Measurements from ENCODE around the gene RPP25L.

Gene RPP25L

GRCh38 chr9:34629491-34629808 is 17.6 kb upstream of the RPP25L start:
- Histone ChIP-seq H3K4me1 (ENCODE audit: control insufficient read depth in 5 of 5, insufficient read depth in 5 of 5, low read length in 5 of 5) (peaks cover 0 to 14% (median 12%) of the 10 kb centered on the region in 5 donors), H3K9me3 (ENCODE audit: control insufficient read depth in 5 of 5, low read length in 5 of 5) (no peaks in the 10 kb centered on the region), H3K36me3 (ENCODE audit: control insufficient read depth in 5 of 5, insufficient read depth in 5 of 5, low read length in 5 of 5) (no peaks in the 10 kb centered on the region), H3K9ac (ENCODE audit: low read length in 5 of 5) (no peak overlapping the region), H3K27ac (ENCODE audit: low read depth, low read length) (no peak overlapping the region), H3K27me3 (ENCODE audit: control insufficient read depth in 5 of 5, insufficient read depth in 4 of 5, low read length in 5 of 5) (peaks cover 47 to 60% (median 57%) of the 10 kb centered on the region in 5 donors), H3K4me3 (ENCODE audit: low read depth in 1 of 5, low read length in 5 of 5) (peak overlapping the region; percentile 20 to 54 (median 50))

- peaks cover 48 to 66% (median 63%) of the 10 kb centered on the region in 5 donors for H3K27me3 ChIP-seq (ENCODE audit: control insufficient read depth in 5 of 5, insufficient read depth in 4 of 5, low read length in 5 of 5)
- peak within 1 kb of the TSS; percentile 20 to 54 (median 50) for H3K4me3 ChIP-seq (ENCODE audit: low read depth in 1 of 5, low read length in 5 of 5)
- H3K9ac ChIP-seq (ENCODE audit: low read length in 5 of 5), result peak within 1 kb of the TSS in 1 of 5 donors; percentile 56
- no peaks in the 10 kb centered on the region for H3K9me3 ChIP-seq (ENCODE audit: control insufficient read depth in 5 of 5, low read length in 5 of 5)
- H3K27ac ChIP-seq (ENCODE audit: low read depth, low read length), result no peak within 1 kb of the TSS
- no peaks in the 10 kb centered on the region for H3K36me3 ChIP-seq (ENCODE audit: control insufficient read depth in 5 of 5, insufficient read depth in 5 of 5, low read length in 5 of 5)
- H3K4me1 ChIP-seq (ENCODE audit: control insufficient read depth in 5 of 5, insufficient read depth in 5 of 5, low read length in 5 of 5), result peaks cover 0 to 15% (median 11%) of the 10 kb centered on the region in 5 donors
These were observed 17.0 kb upstream of the RPP25L start, which contains the start of gene ARID3C for GRCh38 chr9:34628656-34629490. Gene ARID3C, minus strand, starts transcription at chr9:34629066. Its CDS starts 1,052 bp downstream, at chr9:34628014.

GRCh38 chr9:34627716-34628655 is 16.1 kb upstream of the RPP25L start:
- peaks cover 53 to 73% (median 71%) of the 10 kb centered on the region in 5 donors for H3K27me3 ChIP-seq (ENCODE audit: control insufficient read depth in 5 of 5, insufficient read depth in 4 of 5, low read length in 5 of 5)

GRCh38 chr9:34625186-34625486 is 13.2 kb upstream of the RPP25L start:
- no peak overlapping the region for H3K9ac ChIP-seq (ENCODE audit: low read length in 5 of 5)
- peaks cover 0 to 32% (median 23%) of the 10 kb centered on the region in 5 donors for H3K4me1 ChIP-seq (ENCODE audit: control insufficient read depth in 5 of 5, insufficient read depth in 5 of 5, low read length in 5 of 5)
- peaks cover 64 to 80% (median 76%) of the 10 kb centered on the region in 5 donors for H3K27me3 ChIP-seq (ENCODE audit: control insufficient read depth in 5 of 5, insufficient read depth in 4 of 5, low read length in 5 of 5)
- H3K4me3 ChIP-seq (ENCODE audit: low read depth in 1 of 5, low read length in 5 of 5), result no peak overlapping the region
- no peaks in the 10 kb centered on the region for H3K36me3 ChIP-seq (ENCODE audit: control insufficient read depth in 5 of 5, insufficient read depth in 5 of 5, low read length in 5 of 5)
- H3K27ac ChIP-seq (ENCODE audit: low read depth, low read length), result no peak overlapping the region
- no peaks in the 10 kb centered on the region for H3K9me3 ChIP-seq (ENCODE audit: control insufficient read depth in 5 of 5, low read length in 5 of 5)

More at GRCh38 chr9:34627716-34628655, 16.1 kb upstream of the RPP25L start:
- H3K27ac ChIP-seq (ENCODE audit: low read depth, low read length), result no peak overlapping the region
- peak overlapping the region in 3 of 5 donors; percentile 36 to 53 (median 47) for H3K4me3 ChIP-seq (ENCODE audit: low read depth in 1 of 5, low read length in 5 of 5)
- no peaks in the 10 kb centered on the region for H3K9me3 ChIP-seq (ENCODE audit: control insufficient read depth in 5 of 5, low read length in 5 of 5)
- no peaks in the 10 kb centered on the region for H3K36me3 ChIP-seq (ENCODE audit: control insufficient read depth in 5 of 5, insufficient read depth in 5 of 5, low read length in 5 of 5)
- peak overlapping the region in 1 of 5 donors; percentile 56 for H3K9ac ChIP-seq (ENCODE audit: low read length in 5 of 5)
- H3K4me1 ChIP-seq (ENCODE audit: control insufficient read depth in 5 of 5, insufficient read depth in 5 of 5, low read length in 5 of 5), result peaks cover 0 to 23% (median 16%) of the 10 kb centered on the region in 5 donors

GRCh38 chr9:34624475-34625185 is 12.7 kb upstream of the RPP25L start:
- H3K9ac ChIP-seq (ENCODE audit: low read length in 5 of 5), result no peak overlapping the region
- no peaks in the 10 kb centered on the region for H3K36me3 ChIP-seq (ENCODE audit: control insufficient read depth in 5 of 5, insufficient read depth in 5 of 5, low read length in 5 of 5)
- no peaks in the 10 kb centered on the region for H3K9me3 ChIP-seq (ENCODE audit: control insufficient read depth in 5 of 5, low read length in 5 of 5)
- H3K27ac ChIP-seq (ENCODE audit: low read depth, low read length), result no peak overlapping the region
- no peak overlapping the region for H3K4me3 ChIP-seq (ENCODE audit: low read depth in 1 of 5, low read length in 5 of 5)
- peaks cover 63 to 75% (median 73%) of the 10 kb centered on the region in 5 donors for H3K27me3 ChIP-seq (ENCODE audit: control insufficient read depth in 5 of 5, insufficient read depth in 4 of 5, low read length in 5 of 5)
- peaks cover 3 to 37% (median 28%) of the 10 kb centered on the region in 5 donors for H3K4me1 ChIP-seq (ENCODE audit: control insufficient read depth in 5 of 5, insufficient read depth in 5 of 5, low read length in 5 of 5)

- Histone ChIP-seq H3K27me3 (ENCODE audit: control insufficient read depth in 5 of 5, insufficient read depth in 4 of 5, low read length in 5 of 5) (peaks cover 55 to 67% (median 65%) of the 10 kb centered on the region in 5 donors), H3K36me3 (ENCODE audit: control insufficient read depth in 5 of 5, insufficient read depth in 5 of 5, low read length in 5 of 5) (peaks cover 0 to 1% (median 0%) of the 10 kb centered on the region in 5 donors), H3K4me1 (ENCODE audit: control insufficient read depth in 5 of 5, insufficient read depth in 5 of 5, low read length in 5 of 5) (peaks cover 5 to 35% (median 26%) of the 10 kb centered on the region in 5 donors), H3K9ac (ENCODE audit: low read length in 5 of 5) (no peak overlapping the region), H3K4me3 (ENCODE audit: low read depth in 1 of 5, low read length in 5 of 5) (no peak overlapping the region), H3K9me3 (ENCODE audit: control insufficient read depth in 5 of 5, low read length in 5 of 5) (no peaks in the 10 kb centered on the region), H3K27ac (ENCODE audit: low read depth, low read length) (no peak overlapping the region)
These were observed 11.7 kb upstream of the RPP25L start for GRCh38 chr9:34623374-34624235.

GRCh38 chr9:34620061-34620994 is 8.4 kb upstream of the RPP25L start, which contains the start of gene DCTN3:
Gene DCTN3, minus strand, starts transcription at chr9:34620495. Its CDS starts 31 bp downstream, at chr9:34620464.
- Histone ChIP-seq H3K36me3 (ENCODE audit: control insufficient read depth in 5 of 5, insufficient read depth in 5 of 5, low read length in 5 of 5) (peaks cover 6 to 34% (median 29%) of the 10 kb centered on the region in 5 donors), H3K27ac (ENCODE audit: low read depth, low read length) (no peak within 1 kb of the TSS), H3K9ac (ENCODE audit: low read length in 5 of 5) (peak within 1 kb of the TSS; percentile 64 to 87 (median 86))

GRCh38 chr9:34615132-34615531 is 3.2 kb upstream of the RPP25L start:
- H3K36me3 ChIP-seq (ENCODE audit: control insufficient read depth in 5 of 5, insufficient read depth in 5 of 5, low read length in 5 of 5), result peaks cover 6 to 54% (median 47%) of the 10 kb centered on the region in 5 donors

More at GRCh38 chr9:34620061-34620994, 8.4 kb upstream of the RPP25L start, which contains the start of gene DCTN3:
- Histone ChIP-seq H3K4me1 (ENCODE audit: control insufficient read depth in 5 of 5, insufficient read depth in 5 of 5, low read length in 5 of 5) (peaks cover 5 to 30% (median 21%) of the 10 kb centered on the region in 5 donors), H3K4me3 (ENCODE audit: low read depth in 1 of 5, low read length in 5 of 5) (peak within 1 kb of the TSS; percentile 75 to 92 (median 90)), H3K27me3 (ENCODE audit: control insufficient read depth in 5 of 5, insufficient read depth in 4 of 5, low read length in 5 of 5) (peaks cover 25 to 35% (median 34%) of the 10 kb centered on the region in 5 donors), H3K9me3 (ENCODE audit: control insufficient read depth in 5 of 5, low read length in 5 of 5) (no peaks in the 10 kb centered on the region)

More at GRCh38 chr9:34615132-34615531, 3.2 kb upstream of the RPP25L start:
- Histone ChIP-seq H3K4me3 (ENCODE audit: low read depth in 1 of 5, low read length in 5 of 5) (no peak overlapping the region), H3K9me3 (ENCODE audit: control insufficient read depth in 5 of 5, low read length in 5 of 5) (no peaks in the 10 kb centered on the region), H3K27me3 (ENCODE audit: control insufficient read depth in 5 of 5, insufficient read depth in 4 of 5, low read length in 5 of 5) (no peaks in the 10 kb centered on the region), H3K27ac (ENCODE audit: low read depth, low read length) (no peak overlapping the region), H3K4me1 (ENCODE audit: control insufficient read depth in 5 of 5, insufficient read depth in 5 of 5, low read length in 5 of 5) (peaks cover 10 to 38% (median 37%) of the 10 kb centered on the region in 5 donors), H3K9ac (ENCODE audit: low read length in 5 of 5) (no peak overlapping the region)

Data from subcutaneous abdominal adipose tissue (tissue), 5 donors.